Left cardiac atrium (tissue), 4 donors: ENCODE data around the gene SLC35F4. TPM values are rescaled to one million over a fixed set of nuclear protein-coding genes. Genes with fewer than 3 reads are reported as not detected.

Source experiments
- ATAC-seq, 2 donors: fragments of 200-7000 bp; cut with Tn5 transposase; one replicate each; pipeline ENCODE4 v1.9.1; 2020; ENCODE audit warnings: mild to moderate bottlenecking in 2 of 2, moderate library complexity in 2 of 2
- DNase-seq: peaks from one replicate; pipeline ENCODE4 v3.0.0-alpha.2; 2020
- intact Hi-C, 2 donors: fragments of 100-400 bp; cut with DNase I; formaldehyde crosslinking; loops; one replicate each; pipeline versions ENCODE4 v1.14.1 to v1.15.1; 2022 to 2023
- total RNA-seq, 2 donors: library from RNA; stranded (reverse); fragmentation: NEBNext Ultra II Directional; extraction: Animal tissue kit (Norgen Biotek cat#: 25700); gene quantifications; one replicate each; pipeline ENCODE4 v1.2.1, GENCODE V29; 2021
- donor health status: DM: no; HTN: yes; CAD: no.
- donor health status: DM: no; HTN: yes; CAD: no; lungs with severe emphysema.
- donor health status: DM: yes; HTN: yes; CAD: no.
- donor health status: Dilated cardiomyopathy.

Gene SLC35F4
- total RNA-seq, 2 donors from 2014 or later: not detected

GRCh38 chr14:57687416-57687815 lies 178.5 kb downstream of the SLC35F4 start:
- DNase-seq (no peak), ATAC-seq (no peak)
- intact Hi-C loops: no loop called here

- DNase-seq (no peak), ATAC-seq (no peak)
- intact Hi-C loops: no loop called here
Observed at GRCh38 chr14:57686304-57686703, 179.6 kb downstream of the SLC35F4 start.

- no peak for ATAC-seq
- intact Hi-C loops: no loop called here
- DNase-seq: no peak
Observed at GRCh38 chr14:57671021-57671420, 194.9 kb downstream of the SLC35F4 start.

GRCh38 chr14:57660208-57660607 lies 205.7 kb downstream of the SLC35F4 start:
- ATAC-seq: no peak

GRCh38 chr14:57659052-57659451 lies 206.8 kb downstream of the SLC35F4 start:
- intact Hi-C loops: no loop called here
- no peak for DNase-seq
- ATAC-seq: no peak

More at GRCh38 chr14:57660208-57660607, 205.7 kb downstream of the SLC35F4 start:
- intact Hi-C loops: no loop called here
- no peak for DNase-seq

- no peak for ATAC-seq
- no peak for DNase-seq
- intact Hi-C loops: no loop called here
Observed at GRCh38 chr14:57657487-57657886, 208.4 kb downstream of the SLC35F4 start.

GRCh38 chr14:57656853-57657252 lies 209.0 kb downstream of the SLC35F4 start:
- ATAC-seq: no peak
- intact Hi-C loops: no loop called here
- DNase-seq: no peak

- no peak for DNase-seq
- intact Hi-C loops: no loop called here
- no peak for ATAC-seq
Observed at GRCh38 chr14:57652769-57653168, 213.1 kb downstream of the SLC35F4 start.

- DNase-seq (no peak), ATAC-seq (no peak)
- intact Hi-C loops: no loop called here
Observed at GRCh38 chr14:57641776-57642175, 224.1 kb downstream of the SLC35F4 start.

- no peak for ATAC-seq
- intact Hi-C loops: no loop called here
Observed at GRCh38 chr14:57640036-57640435, 225.9 kb downstream of the SLC35F4 start.

GRCh38 chr14:57637901-57638300 lies 228.0 kb downstream of the SLC35F4 start:
- intact Hi-C loops: no loop called here
- no peak for DNase-seq
- ATAC-seq: no peak

More at GRCh38 chr14:57640036-57640435, 225.9 kb downstream of the SLC35F4 start:
- no peak for DNase-seq

GRCh38 chr14:57634335-57634734 lies 231.6 kb downstream of the SLC35F4 start:
- intact Hi-C loops: no loop called here
- no peak for DNase-seq
- no peak for ATAC-seq

GRCh38 chr14:57632649-57633048 lies 233.2 kb downstream of the SLC35F4 start:
- no peak for ATAC-seq
- intact Hi-C loops: no loop called here
- DNase-seq: no peak

- ATAC-seq: no peak
Observed at GRCh38 chr14:57617510-57617909, 248.4 kb downstream of the SLC35F4 start.

GRCh38 chr14:57612946-57613345 lies 252.9 kb downstream of the SLC35F4 start:
- ATAC-seq: no peak
- intact Hi-C loops: no loop called here
- no peak for DNase-seq

More at GRCh38 chr14:57617510-57617909, 248.4 kb downstream of the SLC35F4 start:
- no peak for DNase-seq
- intact Hi-C loops: no loop called here

- DNase-seq (no peak), ATAC-seq (no peak)
- intact Hi-C loops: no loop called here
Observed at GRCh38 chr14:57611555-57612075, 254.3 kb downstream of the SLC35F4 start.

- intact Hi-C loops: no loop called here
- ATAC-seq: no peak
- no peak for DNase-seq
Observed at GRCh38 chr14:57610631-57611030, 255.3 kb downstream of the SLC35F4 start.

- intact Hi-C loops: no loop called here
- DNase-seq: no peak
- ATAC-seq: no peak
Observed at GRCh38 chr14:57609192-57610075, 256.5 kb downstream of the SLC35F4 start.

GRCh38 chr14:57607086-57607485 lies 258.8 kb downstream of the SLC35F4 start:
- intact Hi-C loops: no loop called here
- no peak for DNase-seq
- ATAC-seq: no peak

- ATAC-seq: no peak
- intact Hi-C loops: no loop called here
Observed at GRCh38 chr14:57583396-57583795, 282.5 kb downstream of the SLC35F4 start.

GRCh38 chr14:57582746-57583145 lies 283.1 kb downstream of the SLC35F4 start:
- ATAC-seq: no peak
- no peak for DNase-seq
- intact Hi-C loops: no loop called here

More at GRCh38 chr14:57583396-57583795, 282.5 kb downstream of the SLC35F4 start:
- DNase-seq: no peak
